HG02642 (cell line): Measurements from ENCODE around the gene FAM177A1.
"Not testable (repeated sequence)": the region's sequence is repeated elsewhere in the genome, so short reads cannot be mapped to it uniquely, and the experiment has no call there.

ENCODE experiments used
- ATAC-seq: cut with Tn5 transposase; IDR thresholded peaks from one replicate; pipeline ENCODE4 v1.9.1; 2021; ENCODE audit warnings: mild to moderate bottlenecking; ENCODE audit not compliant: unreplicated experiment, poor library complexity

Gene FAM177A1

DNA sequence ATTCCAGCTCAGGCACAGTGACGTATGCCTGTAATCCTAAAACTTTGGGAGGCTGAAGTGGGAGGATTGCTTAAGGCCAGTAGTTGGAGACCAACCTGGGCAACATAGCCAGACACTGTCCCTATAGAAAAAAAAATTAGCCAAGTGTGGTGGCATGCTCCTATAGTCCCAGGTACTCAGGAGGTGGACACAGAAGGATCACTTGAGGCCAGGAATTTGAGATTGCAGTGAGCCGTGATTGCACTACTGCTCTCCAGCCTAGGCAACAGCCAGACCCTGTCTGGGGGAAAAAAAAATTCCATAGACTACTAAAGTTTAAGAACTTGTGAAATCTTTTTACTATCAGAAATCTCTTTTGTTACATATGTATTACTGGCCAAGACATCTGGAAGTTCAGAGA lies 6.6 kb downstream of the FAM177A1 start:
- ATAC-seq = no peak

DNA sequence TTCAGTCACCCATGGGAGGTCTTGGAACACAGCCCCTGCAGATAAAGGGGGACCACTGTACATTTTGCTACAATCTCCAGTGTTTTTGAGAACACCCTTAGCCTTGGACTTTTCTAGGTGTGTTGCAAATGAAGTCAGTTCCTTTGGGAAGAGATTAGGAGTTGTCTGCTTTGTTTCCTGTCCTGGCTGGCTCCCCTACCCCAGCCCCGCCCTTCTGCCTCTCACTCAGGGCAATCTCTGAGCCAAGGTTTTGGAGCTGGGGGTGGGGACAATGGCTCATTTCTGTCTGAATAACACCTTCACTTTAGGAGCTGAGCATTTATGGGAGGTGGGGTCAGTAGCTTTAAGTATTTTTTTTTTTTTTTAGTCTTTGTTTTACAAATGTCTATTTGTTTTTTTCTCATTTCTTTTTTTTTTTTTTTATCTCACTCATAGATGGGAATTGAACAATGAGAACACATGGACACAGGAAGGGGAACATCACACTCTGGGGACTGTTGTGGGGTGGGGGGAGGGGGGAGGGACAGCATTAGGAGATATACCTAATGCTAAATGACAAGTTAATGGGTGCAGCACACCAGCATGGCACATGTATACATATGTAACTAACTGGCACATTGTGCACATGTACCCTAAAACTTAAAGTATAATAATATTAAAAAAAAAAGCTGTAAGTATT lies 15.2 kb downstream of the FAM177A1 start:
- ATAC-seq = not testable (repeated sequence)

DNA sequence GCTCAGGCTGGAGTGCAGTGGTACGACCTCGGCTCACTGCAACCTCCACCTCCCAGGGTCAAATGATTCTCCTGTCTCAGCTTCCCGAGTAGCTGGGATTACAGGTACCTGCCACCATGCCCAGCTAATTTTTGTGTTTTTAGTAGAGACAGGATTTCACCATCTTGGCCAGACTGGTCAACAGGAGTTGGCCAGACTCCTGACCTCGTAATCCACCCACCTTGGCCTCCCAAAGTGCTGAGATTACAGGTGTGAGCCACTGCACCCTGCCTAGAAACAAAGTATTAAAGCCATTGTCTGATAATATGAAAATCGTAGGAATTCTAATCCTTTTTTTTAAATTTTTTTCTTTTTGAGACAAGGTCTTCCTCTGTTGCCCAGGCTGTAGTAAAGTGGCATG lies 19.7 kb downstream of the FAM177A1 start:
- not testable (repeated sequence) for ATAC-seq

DNA sequence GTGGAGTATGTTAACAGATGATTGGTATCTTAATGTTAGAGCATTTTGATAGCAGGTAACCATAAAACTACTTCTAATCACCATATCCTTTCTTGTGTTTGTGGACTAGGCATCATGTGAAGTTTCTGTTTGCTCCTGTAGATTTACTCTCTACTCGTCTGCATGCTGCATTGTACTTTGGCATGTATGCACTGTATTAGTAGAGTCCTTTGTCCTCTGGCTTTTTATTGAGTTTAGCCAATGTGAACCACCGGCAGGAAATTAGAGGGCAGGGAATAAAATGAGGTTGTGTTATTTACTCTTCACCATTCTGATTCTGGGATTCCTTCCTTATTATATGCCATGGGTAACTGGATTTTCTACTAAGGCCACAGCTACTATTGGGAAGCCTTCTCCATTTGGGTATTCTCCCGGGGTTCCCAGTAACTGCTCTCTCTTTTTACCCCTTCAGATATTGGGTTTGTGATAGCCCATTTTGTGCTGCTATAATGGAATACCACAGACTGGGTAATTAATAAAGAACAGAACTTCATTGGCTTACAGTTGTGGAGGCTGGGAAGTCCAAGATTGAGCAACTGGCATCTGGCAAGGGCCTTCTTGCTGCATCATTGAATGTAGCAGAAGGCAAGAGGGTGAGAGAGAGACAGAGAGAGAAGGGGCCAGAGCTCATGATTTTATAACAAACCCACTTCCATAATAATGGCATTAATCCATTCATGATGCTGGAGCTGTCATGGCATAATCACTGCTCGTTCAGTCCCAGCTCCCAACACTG lies 22.4 kb downstream of the FAM177A1 start:
- ATAC-seq = no peak

GRCh38 chr14:35072226-35072625 lies 26.2 kb downstream of the FAM177A1 start:
- no peak for ATAC-seq

DNA sequence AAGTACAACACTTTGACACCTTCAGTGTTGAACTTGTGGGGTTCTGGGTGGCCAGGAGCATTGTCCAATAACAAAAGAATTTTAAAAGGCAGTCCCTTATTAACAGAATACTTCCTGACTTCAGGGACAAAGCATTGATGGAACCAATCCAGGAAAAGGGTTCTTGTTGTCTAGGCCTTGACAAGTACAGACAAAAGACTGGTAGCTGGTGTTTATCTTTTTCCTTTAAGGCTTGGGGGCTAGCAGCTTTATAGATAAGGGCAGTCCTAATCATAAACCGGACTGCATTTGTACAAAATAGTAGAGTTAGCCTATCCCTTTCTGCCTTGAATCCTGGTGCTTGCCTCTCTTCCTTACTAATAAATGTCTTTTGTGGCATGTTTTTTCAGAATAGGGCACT lies 27.4 kb downstream of the FAM177A1 start:
- ATAC-seq = no peak

GRCh38 chr14:35078082-35078481 lies 32.0 kb downstream of the FAM177A1 start:
- ATAC-seq = no peak

GRCh38 chr14:35079742-35080141 lies 33.7 kb downstream of the FAM177A1 start:
- no peak for ATAC-seq

DNA sequence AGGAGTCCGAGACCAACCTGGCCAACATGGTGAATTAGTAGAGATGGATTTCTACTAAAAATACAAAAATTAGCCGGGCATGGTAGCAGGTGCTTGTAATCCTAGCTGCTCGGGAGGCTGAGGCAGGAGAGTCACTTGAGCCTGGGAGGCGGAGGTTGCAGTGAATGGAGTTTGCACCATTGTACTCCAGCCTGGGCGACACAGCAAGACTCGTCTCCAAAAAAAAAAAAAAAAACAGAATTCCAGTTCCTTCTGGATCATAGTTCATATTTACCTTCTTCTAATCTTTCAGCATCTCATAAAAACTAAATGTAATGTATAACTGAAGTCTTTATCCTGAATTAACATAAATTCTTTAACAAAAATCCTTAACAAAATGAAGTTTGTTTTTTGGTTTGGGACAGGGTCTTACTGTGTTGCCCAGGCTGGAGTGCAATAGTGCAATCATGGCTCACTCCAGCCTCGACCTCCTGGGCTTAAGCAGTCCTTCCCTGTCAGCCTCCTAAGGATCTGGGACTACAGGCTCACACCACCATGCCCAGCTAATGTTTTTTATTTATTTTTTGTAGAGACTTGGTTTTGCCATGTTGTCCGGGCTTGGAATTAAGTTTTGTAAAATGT lies 37.6 kb downstream of the FAM177A1 start:
- ATAC-seq = no peak

GRCh38 chr14:35085441-35085840 lies 39.4 kb downstream of the FAM177A1 start:
- no peak for ATAC-seq

- no peak for ATAC-seq
Measured at GRCh38 chr14:35088514-35088913, 42.4 kb downstream of the FAM177A1 start.

DNA sequence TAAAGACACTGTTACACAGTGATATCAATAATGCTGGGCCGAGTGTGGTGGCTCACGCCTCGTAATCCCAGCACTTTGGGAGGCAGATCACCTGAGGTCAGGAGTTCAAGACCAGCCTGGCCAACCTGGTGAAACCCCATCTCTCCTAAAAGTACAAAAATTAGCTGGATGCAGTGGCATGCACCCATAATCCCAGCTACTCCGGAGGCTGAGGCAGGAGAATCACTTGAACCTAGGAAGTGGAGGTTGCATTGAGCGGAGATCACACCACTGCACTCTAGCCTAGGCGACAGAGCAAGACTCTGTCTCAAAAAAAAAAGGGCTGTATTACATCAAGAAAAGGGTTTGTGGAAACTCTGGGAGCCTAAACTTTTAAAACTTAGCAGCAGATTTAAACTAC lies 48.6 kb downstream of the FAM177A1 start:
- not testable (repeated sequence) for ATAC-seq

GRCh38 chr14:35107866-35108265 lies 61.8 kb downstream of the FAM177A1 start:
- no peak for ATAC-seq

DNA sequence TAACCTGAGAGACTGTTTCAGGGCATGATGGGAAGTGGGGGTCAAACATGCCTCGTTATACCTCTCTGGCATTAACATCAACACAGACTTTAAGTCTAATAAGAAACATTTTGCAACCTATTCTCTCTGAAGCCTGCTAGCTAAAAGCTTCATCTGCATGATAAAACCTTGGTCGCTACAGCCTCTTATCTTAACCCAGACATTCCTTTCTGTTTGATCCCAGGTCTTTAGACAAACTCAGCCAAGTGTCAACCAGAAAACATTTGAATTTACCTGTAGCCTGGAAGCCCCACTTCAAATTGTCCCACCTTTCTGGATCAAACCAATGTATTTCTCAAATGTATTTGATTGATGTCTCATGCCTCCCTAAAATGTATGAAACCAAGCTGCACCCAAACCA lies 66.6 kb downstream of the FAM177A1 start:
- ATAC-seq = no peak

- no peak for ATAC-seq
Measured at GRCh38 chr14:35113308-35113950, 67.4 kb downstream of the FAM177A1 start.

DNA sequence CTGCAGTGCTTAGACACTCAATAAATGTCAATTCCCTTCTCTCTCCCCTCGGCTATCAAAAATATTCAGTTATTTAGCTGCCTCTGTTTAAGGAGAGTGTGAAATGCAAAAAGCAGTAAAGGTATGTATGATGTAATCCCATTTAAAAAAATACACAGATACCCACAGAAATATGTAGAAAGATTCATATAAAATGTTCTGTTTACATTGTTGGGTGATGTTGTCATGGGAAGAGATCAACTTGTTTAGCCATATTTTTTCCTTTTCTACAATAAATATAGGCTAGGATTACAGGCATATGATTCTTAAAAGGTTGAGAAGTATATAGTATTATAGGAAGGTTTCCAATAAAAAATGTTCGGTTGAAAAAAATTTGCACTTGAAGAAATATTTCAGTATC lies 68.0 kb downstream of the FAM177A1 start:
- no peak for ATAC-seq

- no peak for ATAC-seq
Measured at GRCh38 chr14:35116242-35116641, 70.2 kb downstream of the FAM177A1 start.

DNA sequence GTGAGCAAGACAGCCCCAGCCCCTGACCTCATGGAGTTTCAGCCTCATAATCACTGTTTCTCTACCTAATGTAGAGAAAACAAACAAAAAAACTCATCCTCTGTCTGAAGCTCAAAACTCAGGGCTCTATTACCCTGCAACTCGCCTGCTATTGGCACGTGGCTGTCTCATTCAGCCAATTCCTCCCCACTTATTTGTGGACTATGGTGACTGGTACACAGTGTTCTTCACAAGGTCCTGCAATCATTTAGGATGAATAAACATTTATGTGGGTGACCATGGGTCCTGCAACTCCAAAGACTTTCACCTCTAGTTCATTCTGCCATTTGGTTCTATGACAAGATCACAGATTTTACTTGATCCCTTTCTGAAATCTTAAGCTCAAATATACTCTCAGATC lies 71.0 kb downstream of the FAM177A1 start:
- no peak for ATAC-seq

DNA sequence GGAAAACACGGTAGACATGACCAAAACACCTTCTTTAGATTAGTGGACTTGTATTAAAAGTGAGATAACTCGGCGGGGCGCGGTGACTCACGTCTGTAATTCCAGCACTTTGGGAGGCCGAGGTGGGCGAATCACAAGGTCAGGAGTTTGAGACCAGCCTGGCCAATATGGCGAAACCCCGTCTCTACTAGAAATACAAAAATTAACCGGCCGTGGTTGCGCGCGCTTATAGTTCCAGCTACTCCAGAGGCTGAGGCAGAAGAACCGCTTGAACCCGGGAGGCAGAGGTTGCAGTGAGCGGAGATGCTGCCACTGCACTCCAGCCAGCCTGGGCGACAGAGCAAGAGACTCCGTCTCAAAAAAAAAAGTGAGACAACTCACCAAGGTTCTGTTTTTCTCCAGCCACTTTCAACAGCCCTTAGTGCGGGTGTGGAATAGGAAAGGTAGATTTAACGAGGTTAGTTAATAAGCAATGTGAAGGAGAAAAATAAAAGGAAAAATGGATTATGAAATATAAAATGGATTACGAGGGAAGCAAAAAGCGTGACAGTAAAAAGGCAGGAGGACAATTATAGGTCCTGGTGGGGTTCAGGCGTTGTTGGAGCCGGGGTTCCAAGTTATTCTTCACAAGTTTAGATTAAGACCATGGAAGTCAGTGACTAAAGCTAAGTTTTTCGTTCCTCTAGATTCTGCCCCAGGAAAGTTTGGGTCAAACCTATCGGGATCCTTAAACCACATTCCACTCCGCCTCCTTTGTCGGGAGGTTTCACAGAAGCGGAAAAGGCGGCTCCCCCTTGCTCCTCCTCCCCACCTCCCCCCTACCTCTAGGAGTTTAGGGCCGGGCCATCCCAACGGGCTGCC lies 75.2 kb downstream of the FAM177A1 start:
- peak; percentile 0 for ATAC-seq
